Measurements from ENCODE around the gene PRKRA. TPM values are rescaled to one million over a fixed set of nuclear protein-coding genes. Genes with fewer than 3 reads are reported as not detected.

Gene PRKRA
- total and polyA plus RNA-seq, 9 of the 15 experiments (the other 6 are each of a cell fraction or from before 2014, with no cell fraction given) = 14.1 to 78.1 (median 52.3) TPM

DNA sequence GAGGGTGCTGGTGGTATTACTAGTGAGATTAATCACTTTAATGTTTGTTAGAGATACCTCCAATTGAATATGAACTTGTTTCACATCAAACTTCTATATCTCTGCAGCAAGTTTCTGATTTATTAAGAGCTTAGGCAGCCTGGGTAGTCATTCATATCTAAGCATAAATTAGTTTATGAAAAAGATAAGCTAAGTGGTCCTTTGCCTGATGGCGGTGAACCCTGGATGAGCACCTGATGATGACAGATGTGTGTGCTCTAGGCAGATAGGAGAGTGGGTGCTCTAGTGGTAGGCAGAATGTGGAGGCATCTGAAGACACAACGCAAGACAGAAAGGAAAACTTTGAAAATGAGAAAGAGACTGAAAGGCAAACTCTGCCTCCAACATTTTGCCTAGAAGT is 22.4 kb upstream of the PRKRA start:
- no peak overlapping the region for H3K9ac ChIP-seq (ENCODE audit: insufficient read depth in 1 of 2, low read depth in 2 of 2, low read length in 2 of 2)
- DNase-seq (ENCODE audit: extremely low read depth in 1 of 4, low spot score in 3 of 4) = peak in 3 of 4 experiments; percentile 26 to 41 (median 30)
- POLR2A ChIA-PET = no interaction called here
- no peak for FAIRE-seq
- no peak overlapping the region for H3K27ac ChIP-seq (ENCODE audit: extremely low read depth, low read depth, low read length)
- H3K9me3 ChIP-seq (replicated peaks; ENCODE audit: control insufficient read depth, insufficient read depth, low read depth, low read length) = no peaks in the 10 kb centered on the region
- WGBS (ENCODE audit: insufficient coverage, low coverage, missing lambda C conversion rate) = 17% methylated on average over 2 of the region's 2 CpGs
- H3K4me3 ChIP-seq = no peak overlapping the region
- H4K20me1 ChIP-seq (replicated peaks; ENCODE audit: control insufficient read depth, insufficient read depth, low read length) = no peaks in the 10 kb centered on the region
- no peak overlapping the region for H2AFZ ChIP-seq (ENCODE audit: low read depth, low read length)
- ATAC-seq = peak; percentile 18; the same call in 2 of the 3 replicates
- CTCF ChIA-PET (ENCODE audit: low intra/inter-chr PET ratio) = no interaction called here
- H3K4me2 ChIP-seq (ENCODE audit: insufficient read depth, low read length) = no peak overlapping the region
- H3K9me1 ChIP-seq (ENCODE audit: control insufficient read depth, insufficient read depth, low read length) = no peaks in the 10 kb centered on the region
- peaks cover 13% of the 10 kb centered on the region for H3K79me2 ChIP-seq (ENCODE audit: control insufficient read depth, insufficient read depth, low read length)
- no TSS peak for BruUV-seq (replicated peaks)
- H3K36me3 ChIP-seq (ENCODE audit: control insufficient read depth, insufficient read depth, low read length) = no peaks in the 10 kb centered on the region
- no peaks in the 10 kb centered on the region for H3K27me3 ChIP-seq (ENCODE audit: control insufficient read depth in 2 of 2, insufficient read depth in 2 of 2, low read length in 2 of 2)
- H3K4me1 ChIP-seq (replicated peaks in 1 of 2; ENCODE audit: control insufficient read depth in 2 of 2, insufficient read depth in 2 of 2, low read length in 2 of 2) = peaks cover 1 to 5% of the 10 kb centered on the region in 2 experiments; a peak in 4 of 5 replicates
- intact Hi-C loops (cut with micrococcal nuclease) = loop anchor here (10.0 kb wide), 2 partner anchors 291 to 1531 kb away; partner anchors contain the start of gene CWC22
- in situ Hi-C loops (cut with MboI) = no loop called here
- TF ChIP-seq HOMEZ (CRISPR knock-in tag; IDR thresholded peaks at IDR 0.05) (no peak), ETV6 (IDR thresholded peaks at IDR 0.05; ENCODE audit: borderline replicate concordance in 1 of 2, low read depth in 2 of 2, low read length in 1 of 2) (no peak), ETV6 (CRISPR knock-in tag; IDR thresholded peaks at IDR 0.05; ENCODE audit: borderline replicate concordance) (no peak), CHD4 (IDR thresholded peaks at IDR 0.05; ENCODE audit: insufficient read depth, insufficient replicate concordance, low read depth, low read length, poor library complexity, severe bottlenecking) (no peak), ILK (tag; IDR thresholded peaks at IDR 0.05; ENCODE audit: borderline replicate concordance, low read depth) (no peak), NCOR1 (IDR thresholded peaks at IDR 0.05) (0 out of 2 replicates have a peak, but pooled peaks have one; percentile 30), ZNF134 (CRISPR knock-in tag; conservative IDR thresholded peaks at IDR 0.05) (0 out of 2 replicates have a peak, but pooled peaks have one; percentile 46), DACH1 (IDR thresholded peaks at IDR 0.05; ENCODE audit: partially characterized antibody) (peak; percentile 50), KDM1A (IDR thresholded peaks at IDR 0.05) (peak in 1 of 2 experiments; percentile 44; a peak in 1 of 4 replicates), ZNF717 (CRISPR knock-in tag; IDR thresholded peaks at IDR 0.05) (no peak), NR0B1 (IDR thresholded peaks at IDR 0.05; ENCODE audit: partially characterized antibody) (no peak), CREB1 (IDR thresholded peaks at IDR 0.05) (peak; percentile 18; the same call in 1 of the 2 replicates), CREB1 (CRISPR knock-in tag; IDR thresholded peaks at IDR 0.05) (no peak), CBFA2T2 (conservative IDR thresholded peaks at IDR 0.05) (0 out of 2 replicates have a peak, but pooled peaks have one; percentile 29), TCF3 (CRISPR knock-in tag; IDR thresholded peaks at IDR 0.05) (peak; percentile 42; the same call in 1 of the 2 replicates), ZNF384 (IDR thresholded peaks at IDR 0.05; ENCODE audit: low read depth, low read length) (no peak), TEAD4 (IDR thresholded peaks at IDR 0.05; ENCODE audit: low read length) (peak; percentile 70), TEAD4 (CRISPR knock-in tag; IDR thresholded peaks at IDR 0.05; ENCODE audit: borderline replicate concordance) (no peak), MTA1 (IDR thresholded peaks at IDR 0.05; ENCODE audit: borderline replicate concordance) (no peak), MEIS2 (IDR thresholded peaks at IDR 0.05; ENCODE audit: partially characterized antibody) (peak; percentile 73)
- TF ChIP-seq, protein P1, sequence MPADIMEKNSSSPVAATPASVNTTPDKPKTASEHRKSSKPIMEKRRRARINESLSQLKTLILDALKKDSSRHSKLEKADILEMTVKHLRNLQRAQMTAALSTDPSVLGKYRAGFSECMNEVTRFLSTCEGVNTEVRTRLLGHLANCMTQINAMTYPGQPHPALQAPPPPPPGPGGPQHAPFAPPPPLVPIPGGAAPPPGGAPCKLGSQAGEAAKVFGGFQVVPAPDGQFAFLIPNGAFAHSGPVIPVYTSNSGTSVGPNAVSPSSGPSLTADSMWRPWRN (IDR thresholded peaks at IDR 0.05; ENCODE audit: low read depth) = no peak

Data from K562 (cell line).